ENCODE measurements around the gene ZNFX1. TPM values are rescaled to one million over a fixed set of nuclear protein-coding genes. Genes with fewer than 3 reads are reported as not detected.
"Not testable (repeated sequence)": the region's sequence is repeated elsewhere in the genome, so short reads cannot be mapped to it uniquely, and the experiment has no call there.

Gene ZNFX1
- total and polyA plus RNA-seq, 4 experiments from 2014 or later: 30.8 to 88.8 (median 76.1) TPM

DNA sequence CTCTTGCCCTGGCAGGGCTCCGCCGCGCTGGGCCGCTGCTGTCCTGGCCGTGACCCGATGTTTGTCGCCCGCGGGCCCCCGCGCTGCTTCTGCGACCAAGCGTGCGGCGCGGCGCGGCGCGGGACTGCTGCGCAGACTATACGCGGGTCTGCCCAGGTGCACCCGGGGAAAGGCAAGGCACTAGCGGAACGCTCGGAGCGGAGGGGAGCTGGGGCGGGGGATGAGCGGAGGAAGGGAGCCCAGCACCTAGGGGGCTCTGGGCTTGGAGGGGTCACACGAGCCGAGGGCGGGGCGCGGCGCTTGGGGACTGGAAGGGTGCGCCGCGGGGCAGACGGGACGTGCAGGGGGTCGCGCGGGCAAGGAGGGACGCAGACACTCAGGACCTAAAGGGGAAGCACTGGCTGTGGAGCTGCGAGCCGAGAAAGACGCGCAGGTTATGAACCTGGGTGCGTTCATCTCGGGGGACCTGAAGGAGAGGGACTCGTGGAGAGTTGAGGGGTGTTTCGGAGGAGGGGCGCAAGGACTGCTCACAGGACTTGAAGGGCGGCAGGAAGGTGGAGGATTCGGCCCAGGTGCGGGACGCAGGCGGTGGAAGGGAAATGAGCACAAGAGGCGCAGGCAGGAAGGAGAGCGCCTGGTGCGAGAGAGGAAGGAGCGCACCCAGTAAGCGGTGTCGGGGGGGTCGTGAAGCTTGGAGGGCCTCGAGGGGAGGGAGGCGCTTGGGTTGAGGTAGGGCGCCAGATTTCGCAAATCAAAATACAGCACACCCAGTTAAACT, 40.8 kb upstream of the ZNFX1 start:
- CTCF ChIA-PET (ENCODE audit: partially characterized antibody): interaction anchor here (1.1 to 1.9 kb wide), 4 partner anchors 12 to 186 kb away, joined by 3 to 5 read pairs (median 3); no protein-coding TSS in a partner anchor
- no peaks in the 10 kb centered on the region for H3K9me3 Mint-ChIP-seq
- H3K27ac Mint-ChIP-seq: peak overlapping the region in 2 of 7 donors; percentile 11 to 54

GRCh38 chr20:49318091-49318429, 40.2 kb upstream of the ZNFX1 start:
- Histone ChIP-seq H3K36me3 (ENCODE audit: insufficient read depth, low read length) (no peaks in the 10 kb centered on the region), H3K27me3 (ENCODE audit: insufficient read depth, low read length) (peaks cover 16% of the 10 kb centered on the region), H3K4me1 (ENCODE audit: insufficient read depth, low read length) (peaks cover 17% of the 10 kb centered on the region), H3K4me3 (ENCODE audit: low read length in 2 of 2) (no peak overlapping the region), H3K9me3 (ENCODE audit: control insufficient read depth in 1 of 2, low read length in 2 of 2) (no peaks in the 10 kb centered on the region), H3K27ac (ENCODE audit: low read depth, low read length) (no peak overlapping the region)
- H3K36me3 Mint-ChIP-seq: no peaks in the 10 kb centered on the region
- ChIA-PET POLR2A (ENCODE audit: partially characterized antibody) (interaction anchor here (0.7 to 1.6 kb wide), 4 partner anchors 35 to 50 kb away, joined by 3 to 6 read pairs (median 4); partner anchors contain the start of gene ZNFX1), CTCF (ENCODE audit: partially characterized antibody) (interaction anchor here (1.2 to 1.4 kb wide), 2 partner anchors 13 to 51 kb away, joined by 3 read pairs; no protein-coding TSS in a partner anchor)
- intact Hi-C loops (cut with micrococcal nuclease): loop anchor here (2.0 kb wide), 1 partner anchor 39 kb away; the partner anchor contains the start of gene ZNFX1
- peaks cover 35 to 41% of the 10 kb centered on the region in 2 donors for H3K27me3 Mint-ChIP-seq
- no peaks in the 10 kb centered on the region for H3K9me3 Mint-ChIP-seq
- no peak for DNase-seq
- H3K4me1 Mint-ChIP-seq: peaks cover 9 to 15% (median 11%) of the 10 kb centered on the region in 4 donors
- H3K4me3 Mint-ChIP-seq: peak overlapping the region in 7 of 8 donors; percentile 48 to 82 (median 78)
- no peak overlapping the region for H3K27ac Mint-ChIP-seq

More for the DNA sequence above, 40.8 kb upstream of the ZNFX1 start:
- H3K4me1 Mint-ChIP-seq: peaks cover 11 to 18% (median 14%) of the 10 kb centered on the region in 4 donors
- intact Hi-C loops (cut with micrococcal nuclease): loop anchor here (2.0 kb wide), 1 partner anchor 40 kb away; the partner anchor contains the start of gene ZNFX1
- no peaks in the 10 kb centered on the region for H3K36me3 Mint-ChIP-seq
- H3K4me1 ChIP-seq (ENCODE audit: insufficient read depth, low read length): peaks cover 22% of the 10 kb centered on the region
- H3K4me3 Mint-ChIP-seq: peak overlapping the region; percentile 79 to 98 (median 90)
- no peaks in the 10 kb centered on the region for H3K9me3 ChIP-seq (ENCODE audit: control insufficient read depth in 1 of 2, low read length in 2 of 2)
- POLR2A ChIA-PET (ENCODE audit: partially characterized antibody): interaction anchor here (0.6 to 2.5 kb wide), 5 partner anchors 38 to 281 kb away, joined by 3 to 6 read pairs (median 4); partner anchors contain the start of gene ZNFX1
- no peaks in the 10 kb centered on the region for H3K36me3 ChIP-seq (ENCODE audit: insufficient read depth, low read length)
- H3K27me3 ChIP-seq (ENCODE audit: insufficient read depth, low read length): peaks cover 16% of the 10 kb centered on the region
- peak; percentile 5 to 48 (median 17) for DNase-seq
- peak overlapping the region in 1 of 2 donors; percentile 47 for H3K4me3 ChIP-seq (ENCODE audit: low read length in 2 of 2)
- no peak overlapping the region for H3K27ac ChIP-seq (ENCODE audit: low read depth, low read length)
- peaks cover 35 to 41% of the 10 kb centered on the region in 2 donors for H3K27me3 Mint-ChIP-seq

GRCh38 chr20:49316704-49317103, 38.8 kb upstream of the ZNFX1 start:
- Histone ChIP-seq H3K9me3 (ENCODE audit: control insufficient read depth in 1 of 2, low read length in 2 of 2) (no peaks in the 10 kb centered on the region), H3K36me3 (ENCODE audit: insufficient read depth, low read length) (no peaks in the 10 kb centered on the region), H3K4me3 (ENCODE audit: low read length in 2 of 2) (no peak overlapping the region), H3K27ac (ENCODE audit: low read depth, low read length) (no peak overlapping the region), H3K4me1 (ENCODE audit: insufficient read depth, low read length) (peaks cover 17% of the 10 kb centered on the region), H3K27me3 (ENCODE audit: insufficient read depth, low read length) (peaks cover 16% of the 10 kb centered on the region)
- H3K4me1 Mint-ChIP-seq: peaks cover 9 to 15% (median 9%) of the 10 kb centered on the region in 4 donors
- H3K36me3 Mint-ChIP-seq: no peaks in the 10 kb centered on the region
- no peak for DNase-seq
- intact Hi-C loops (cut with micrococcal nuclease): no loop called here
- H3K27ac Mint-ChIP-seq: no peak overlapping the region
- POLR2A ChIA-PET (ENCODE audit: partially characterized antibody): no interaction called here
- H3K27me3 Mint-ChIP-seq: peaks cover 35 to 41% of the 10 kb centered on the region in 2 donors
- peak overlapping the region in 1 of 8 donors; percentile 31 for H3K4me3 Mint-ChIP-seq
- H3K9me3 Mint-ChIP-seq: no peaks in the 10 kb centered on the region
- CTCF ChIA-PET (ENCODE audit: partially characterized antibody): no interaction called here

- CTCF ChIA-PET (ENCODE audit: partially characterized antibody): no interaction called here
- H3K4me1 ChIP-seq (ENCODE audit: insufficient read depth, low read length): peaks cover 17% of the 10 kb centered on the region
- peaks cover 0 to 4% (median under 1%) of the 10 kb centered on the region in 8 donors for H3K9me3 Mint-ChIP-seq
Observed at GRCh38 chr20:49315580-49315979, 37.7 kb upstream of the ZNFX1 start.

GRCh38 chr20:49314052-49314451, 36.2 kb upstream of the ZNFX1 start:
- H3K27ac Mint-ChIP-seq; H3K9me3 ChIP-seq (ENCODE audit: control insufficient read depth in 1 of 2, low read length in 2 of 2); H3K4me3 Mint-ChIP-seq; DNase-seq; H3K9me3 Mint-ChIP-seq; POLR2A ChIA-PET (ENCODE audit: partially characterized antibody); H3K27ac ChIP-seq (ENCODE audit: low read depth, low read length); H3K4me3 ChIP-seq (ENCODE audit: low read length in 2 of 2); H3K27me3 ChIP-seq (ENCODE audit: insufficient read depth, low read length); H3K36me3 ChIP-seq (ENCODE audit: insufficient read depth, low read length); intact Hi-C loops (cut with micrococcal nuclease): not testable (repeated sequence)
- H3K4me1 ChIP-seq (ENCODE audit: insufficient read depth, low read length): peaks cover 10% of the 10 kb centered on the region
- H3K27me3 Mint-ChIP-seq: peaks cover 24 to 25% of the 10 kb centered on the region in 2 donors
- H3K4me1 Mint-ChIP-seq: peaks cover 5 to 12% (median 6%) of the 10 kb centered on the region in 4 donors
- peaks cover 0 to 13% of the 10 kb centered on the region in 2 donors for H3K36me3 Mint-ChIP-seq
- CTCF ChIA-PET (ENCODE audit: partially characterized antibody): interaction anchor here (1.5 kb wide), 1 partner anchor 20 kb away, joined by 9 read pairs; no protein-coding TSS in a partner anchor

More at GRCh38 chr20:49315580-49315979, 37.7 kb upstream of the ZNFX1 start:
- Histone ChIP-seq H3K36me3 (ENCODE audit: insufficient read depth, low read length) (no peaks in the 10 kb centered on the region), H3K4me3 (ENCODE audit: low read length in 2 of 2) (no peak overlapping the region), H3K9me3 (ENCODE audit: control insufficient read depth in 1 of 2, low read length in 2 of 2) (no peaks in the 10 kb centered on the region), H3K27me3 (ENCODE audit: insufficient read depth, low read length) (peaks cover 16% of the 10 kb centered on the region), H3K27ac (ENCODE audit: low read depth, low read length) (no peak overlapping the region)
- Mint-ChIP-seq H3K27ac (no peak overlapping the region), H3K27me3 (peaks cover 30 to 36% of the 10 kb centered on the region in 2 donors), H3K4me1 (peaks cover 8 to 15% (median 9%) of the 10 kb centered on the region in 4 donors), H3K36me3 (peaks cover 0 to 6% of the 10 kb centered on the region in 2 donors), H3K4me3 (no peak overlapping the region)
- POLR2A ChIA-PET (ENCODE audit: partially characterized antibody): no interaction called here
- no peak for DNase-seq
- intact Hi-C loops (cut with micrococcal nuclease): no loop called here

GRCh38 chr20:49313283-49313682, 35.4 kb upstream of the ZNFX1 start:
- DNase-seq: no peak
- Histone ChIP-seq H3K36me3 (ENCODE audit: insufficient read depth, low read length) (no peaks in the 10 kb centered on the region), H3K27me3 (ENCODE audit: insufficient read depth, low read length) (peaks cover 6% of the 10 kb centered on the region), H3K4me3 (ENCODE audit: low read length in 2 of 2) (no peak overlapping the region), H3K27ac (ENCODE audit: low read depth, low read length) (no peak overlapping the region), H3K4me1 (ENCODE audit: insufficient read depth, low read length) (peaks cover 3% of the 10 kb centered on the region), H3K9me3 (ENCODE audit: control insufficient read depth in 1 of 2, low read length in 2 of 2) (no peaks in the 10 kb centered on the region)
- Mint-ChIP-seq H3K9me3 (peaks cover 0 to 10% (median 2%) of the 10 kb centered on the region in 8 donors), H3K36me3 (peaks cover 0 to 13% of the 10 kb centered on the region in 2 donors), H3K4me1 (peaks cover 0 to 5% (median 2%) of the 10 kb centered on the region in 4 donors), H3K27me3 (peaks cover 17 to 20% of the 10 kb centered on the region in 2 donors), H3K27ac (no peak overlapping the region), H3K4me3 (no peak overlapping the region)
- ChIA-PET CTCF (ENCODE audit: partially characterized antibody) (interaction anchor here (1.1 to 1.5 kb wide), 2 partner anchors 11 to 21 kb away, joined by 3 to 9 read pairs; no protein-coding TSS in a partner anchor), POLR2A (ENCODE audit: partially characterized antibody) (no interaction called here)
- intact Hi-C loops (cut with micrococcal nuclease): no loop called here

- H3K27me3 Mint-ChIP-seq: peaks cover 14 to 16% of the 10 kb centered on the region in 2 donors
- Histone ChIP-seq H3K9me3 (ENCODE audit: control insufficient read depth in 1 of 2, low read length in 2 of 2) (no peaks in the 10 kb centered on the region), H3K4me1 (ENCODE audit: insufficient read depth, low read length) (no peaks in the 10 kb centered on the region), H3K36me3 (ENCODE audit: insufficient read depth, low read length) (no peaks in the 10 kb centered on the region), H3K27ac (ENCODE audit: low read depth, low read length) (no peak overlapping the region), H3K4me3 (ENCODE audit: low read length in 2 of 2) (no peak overlapping the region), H3K27me3 (ENCODE audit: insufficient read depth, low read length) (peaks cover under 1% of the 10 kb centered on the region)
- H3K9me3 Mint-ChIP-seq: peaks cover 0 to 10% (median 2%) of the 10 kb centered on the region in 8 donors
- peaks cover 0 to 13% of the 10 kb centered on the region in 2 donors for H3K36me3 Mint-ChIP-seq
- H3K4me1 Mint-ChIP-seq: no peaks in the 10 kb centered on the region
- intact Hi-C loops (cut with micrococcal nuclease): no loop called here
- no peak overlapping the region for H3K4me3 Mint-ChIP-seq
- POLR2A ChIA-PET (ENCODE audit: partially characterized antibody): no interaction called here
- H3K27ac Mint-ChIP-seq: peak overlapping the region in 2 of 7 donors; percentile 1 to 42
- DNase-seq: no peak
- CTCF ChIA-PET (ENCODE audit: partially characterized antibody): interaction anchor here (1.1 kb wide), 1 partner anchor 11 kb away, joined by 3 read pairs; no protein-coding TSS in a partner anchor
Observed at GRCh38 chr20:49312661-49313060, 34.8 kb upstream of the ZNFX1 start.
